WERI-Rb-1 (cell line): ENCODE data around the gene SFMBT2.

Experiments
- DNase-seq: peaks from one replicate; pipeline ENCODE4 v3.0.0-alpha.2; 2020
- H3K27ac ChIP-seq: fragments of 250-450 bp; sonication (Bioruptor Pico); 2 replicates; pipeline ENCODE4 v1.5.1; 2020; ENCODE audit warnings: mild to moderate bottlenecking, moderate library complexity
- H3K27me3 ChIP-seq: fragments of 250-450 bp; sonication (Bioruptor Pico); 2 replicates; pipeline ENCODE4 v1.5.1; 2021; ENCODE audit warnings: mild to moderate bottlenecking, low read depth, moderate library complexity; ENCODE audit not compliant: insufficient read depth, severe bottlenecking
- H3K36me3 ChIP-seq: fragments of 250-450 bp; sonication (Bioruptor Pico); 2 replicates; pipeline ENCODE4 v1.5.1; 2020; ENCODE audit warnings: mild to moderate bottlenecking, moderate library complexity
- H3K4me3 ChIP-seq: 2 replicates; pipeline ENCODE4 v1.5.1; 2011; ENCODE audit warnings: low read depth, mild to moderate bottlenecking, control low read depth, low read length
- H3K9me3 ChIP-seq: fragments of 250-450 bp; sonication (Bioruptor Pico); 2 replicates; pipeline ENCODE4 v1.5.1; 2021; ENCODE audit warnings: mild to moderate bottlenecking, moderate library complexity; ENCODE audit not compliant: severe bottlenecking
- CTCF ChIP-seq: IDR thresholded peaks from 2 replicates; pipeline ENCODE4 v1.5.1; 2011; ENCODE audit warnings: low read depth, mild to moderate bottlenecking, control low read depth, inconsistent platforms, low read length

SFMBT2 gene

GRCh38 chr10:7260412-7260900 is 150.4 kb downstream of the SFMBT2 start:
- Histone ChIP-seq H3K27me3 (peaks cover 5% of the 10 kb centered on the region), H3K27ac (no peak overlapping the region), H3K9me3 (no peaks in the 10 kb centered on the region), H3K36me3 (no peaks in the 10 kb centered on the region), H3K4me3 (no peak overlapping the region)
- DNase-seq, result no peak
- no peak for TF ChIP-seq CTCF

DNA sequence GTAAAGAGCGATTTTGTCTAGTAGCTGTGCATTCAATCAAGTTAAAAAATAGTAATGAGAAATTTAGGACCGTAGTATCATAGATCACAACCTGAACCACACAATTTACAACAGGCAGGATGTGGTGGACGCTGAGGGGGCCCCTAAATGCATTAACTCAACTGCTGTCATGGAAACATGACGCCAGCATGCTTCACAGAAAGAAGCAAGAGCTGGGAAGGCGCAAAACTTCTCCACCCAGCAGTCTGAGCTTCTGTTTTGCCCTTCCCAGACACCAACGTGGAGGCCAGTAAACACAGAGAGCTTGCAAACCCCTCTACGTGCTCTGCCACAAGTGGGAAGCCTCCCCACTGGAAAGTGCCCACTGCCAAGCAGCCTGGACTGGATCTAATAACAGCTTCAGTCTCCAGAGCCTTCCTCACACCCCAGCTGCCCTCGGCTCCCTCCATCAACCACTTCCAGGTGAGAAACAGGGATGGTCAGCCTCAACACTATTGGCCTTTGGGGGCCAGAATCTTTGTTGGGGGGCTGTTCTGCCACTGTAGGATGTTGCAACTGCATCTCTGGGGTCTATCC is 151.8 kb downstream of the SFMBT2 start:
- Histone ChIP-seq H3K27ac (no peak overlapping the region), H3K9me3 (no peaks in the 10 kb centered on the region), H3K27me3 (peaks cover 3% of the 10 kb centered on the region), H3K36me3 (no peaks in the 10 kb centered on the region), H3K4me3 (no peak overlapping the region)
- TF ChIP-seq CTCF, result no peak
- no peak for DNase-seq

GRCh38 chr10:7255517-7255916 is 155.3 kb downstream of the SFMBT2 start:
- Histone ChIP-seq H3K27ac (no peak overlapping the region), H3K27me3 (no peaks in the 10 kb centered on the region), H3K36me3 (no peaks in the 10 kb centered on the region), H3K9me3 (no peaks in the 10 kb centered on the region), H3K4me3 (no peak overlapping the region)
- TF ChIP-seq CTCF, result no peak
- DNase-seq, result no peak

DNA sequence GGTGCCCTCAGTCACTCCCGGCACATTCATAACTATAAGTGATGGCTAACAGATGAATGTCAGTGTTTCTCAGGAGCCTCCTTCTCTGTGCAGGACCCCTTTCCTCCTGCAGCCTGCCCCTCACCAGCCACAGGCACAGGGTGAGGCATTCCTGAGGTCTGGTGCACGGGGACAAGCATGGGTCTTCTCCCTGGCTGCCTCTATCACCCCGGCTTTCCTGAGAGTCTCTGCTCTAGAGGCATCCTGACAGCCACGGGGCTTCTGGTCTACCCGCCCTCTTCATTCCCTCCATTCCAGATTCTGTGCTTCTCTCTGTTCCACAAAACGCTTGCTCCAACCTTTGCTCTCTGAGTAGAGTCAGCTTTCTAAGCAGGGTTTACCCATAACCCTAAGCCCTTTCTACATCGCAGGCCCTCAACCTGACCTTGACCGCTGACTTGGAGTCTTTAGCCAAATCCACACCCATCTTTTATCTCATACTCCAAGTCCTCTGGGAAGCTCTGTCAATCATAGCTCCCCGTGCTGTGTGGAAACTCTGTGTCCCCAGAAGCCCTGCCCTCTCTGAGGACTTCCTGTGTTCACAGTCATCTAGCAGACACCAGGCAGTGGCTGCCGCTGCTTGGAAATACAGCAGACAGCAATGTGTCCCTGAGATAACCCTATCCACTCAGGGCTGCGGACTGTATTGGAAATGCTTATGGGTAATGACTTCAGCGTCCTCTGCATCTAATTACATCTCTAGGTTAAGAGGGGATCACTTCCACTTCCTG is 159.0 kb downstream of the SFMBT2 start:
- Histone ChIP-seq H3K27me3 (peaks cover 5% of the 10 kb centered on the region), H3K9me3 (no peaks in the 10 kb centered on the region), H3K27ac (no peak overlapping the region), H3K36me3 (no peaks in the 10 kb centered on the region), H3K4me3 (no peak overlapping the region)
- no peak for TF ChIP-seq CTCF
- no peak for DNase-seq

GRCh38 chr10:7250236-7250635 is 160.6 kb downstream of the SFMBT2 start:
- no peaks in the 10 kb centered on the region for H3K36me3 ChIP-seq
- no peak for TF ChIP-seq CTCF
- H3K9me3 ChIP-seq, result no peaks in the 10 kb centered on the region
- no peak overlapping the region for H3K27ac ChIP-seq
- H3K4me3 ChIP-seq, result no peak overlapping the region
- H3K27me3 ChIP-seq, result peaks cover 5% of the 10 kb centered on the region
- no peak for DNase-seq
